Measurements from ENCODE around the gene B4GALT7.
"Not testable (repeated sequence)": the region's sequence is repeated elsewhere in the genome, so short reads cannot be mapped to it uniquely, and the experiment has no call there.

Gene B4GALT7

GRCh38 chr5:177610131-177610769 is 10.3 kb downstream of the B4GALT7 start:
- no peak for DNase-seq

DNA sequence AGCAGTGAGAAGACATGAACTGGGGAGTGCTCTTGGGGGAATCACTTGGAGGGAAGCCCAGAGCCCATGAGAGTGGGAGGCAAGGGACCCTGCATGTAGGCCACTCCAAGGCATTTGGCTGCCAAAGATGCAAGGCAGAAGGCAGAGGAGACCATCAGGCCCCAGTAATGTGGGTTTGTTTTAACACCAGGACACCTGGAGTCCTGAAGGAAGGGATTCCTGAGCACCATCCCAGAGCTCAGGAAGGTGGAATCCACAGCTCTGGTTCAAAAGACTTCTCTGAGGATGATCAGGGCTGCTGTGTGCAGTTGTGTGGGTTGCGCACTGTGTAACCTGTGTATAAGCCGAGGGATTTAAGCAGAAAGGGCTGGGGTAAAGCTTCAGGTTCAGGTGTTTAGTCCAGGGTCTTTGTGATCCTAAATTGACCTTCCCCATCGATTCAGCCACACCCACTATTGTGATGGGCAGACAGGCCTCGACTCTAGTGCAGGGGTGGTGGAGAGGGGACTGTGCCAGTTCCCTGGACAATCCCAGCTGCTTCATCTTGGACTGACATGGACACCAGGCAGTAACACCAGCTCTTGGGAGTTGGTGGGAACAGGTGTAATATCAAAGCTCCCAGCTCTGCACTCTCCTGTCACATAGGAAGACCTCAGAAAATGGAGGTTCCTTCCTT is 11.0 kb downstream of the B4GALT7 start:
- DNase-seq, result no peak

DNA sequence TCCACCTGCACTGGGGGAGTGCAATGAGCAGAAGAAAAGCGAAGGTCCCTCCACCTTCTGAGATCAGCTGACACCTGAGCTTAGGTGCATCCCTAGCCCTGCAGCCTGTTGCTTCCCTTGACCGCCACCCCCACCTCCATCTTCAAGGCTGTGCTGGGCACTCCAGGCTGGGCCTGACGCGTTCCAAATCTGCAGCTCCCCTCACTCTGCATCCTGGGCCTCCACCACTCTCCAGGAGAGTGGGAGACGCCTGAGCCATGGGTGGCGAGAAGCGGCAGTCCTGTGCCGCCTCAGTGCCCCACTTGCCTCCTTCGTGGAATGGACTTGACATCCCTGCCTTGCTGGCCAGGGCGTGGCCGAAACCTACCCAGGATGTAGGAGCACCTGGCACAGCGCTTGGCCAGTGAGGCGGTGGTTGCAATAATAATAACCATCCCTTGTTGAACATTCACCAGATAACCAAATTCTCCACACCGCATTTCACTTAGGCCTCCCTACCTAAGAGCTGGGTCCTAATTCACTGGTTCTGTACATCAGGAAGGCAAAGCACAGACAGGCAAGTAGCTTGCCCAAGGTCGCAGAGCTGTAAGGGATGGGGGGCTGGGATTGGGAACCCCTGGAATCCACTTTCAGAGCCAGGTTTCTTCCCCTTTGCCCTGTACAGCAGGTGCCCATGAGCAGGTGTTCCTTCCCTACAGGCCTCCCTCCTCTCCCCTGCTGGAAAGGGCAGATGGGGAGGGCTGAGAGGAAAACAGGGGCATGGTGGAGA is 11.7 kb downstream of the B4GALT7 start:
- no peak for DNase-seq

DNA sequence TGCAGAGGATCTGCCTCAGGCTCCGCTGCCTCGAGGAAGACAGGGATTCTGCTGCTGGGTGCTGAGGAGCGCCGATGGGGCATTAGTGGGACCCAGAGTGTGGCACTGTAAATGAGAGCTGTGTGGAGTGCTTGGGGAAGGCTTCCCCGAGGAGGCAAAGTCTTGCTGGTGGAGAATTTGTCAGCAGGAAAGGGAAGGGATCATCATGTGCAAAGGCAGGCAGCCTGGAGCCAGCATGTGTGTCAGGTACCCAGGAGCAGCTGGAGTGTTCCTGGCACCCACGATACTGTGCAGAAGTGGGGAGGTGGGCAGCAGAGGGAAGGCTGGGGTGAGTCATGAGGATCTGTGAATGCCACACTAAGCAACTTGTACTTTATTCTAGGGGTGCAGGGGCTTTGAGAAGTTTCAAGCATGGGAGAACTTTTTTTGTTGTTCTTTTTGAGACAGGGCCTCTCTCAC is 12.3 kb downstream of the B4GALT7 start:
- no peak for DNase-seq

GRCh38 chr5:177620560-177620959 is 20.6 kb downstream of the B4GALT7 start:
- DNase-seq, result no peak

DNA sequence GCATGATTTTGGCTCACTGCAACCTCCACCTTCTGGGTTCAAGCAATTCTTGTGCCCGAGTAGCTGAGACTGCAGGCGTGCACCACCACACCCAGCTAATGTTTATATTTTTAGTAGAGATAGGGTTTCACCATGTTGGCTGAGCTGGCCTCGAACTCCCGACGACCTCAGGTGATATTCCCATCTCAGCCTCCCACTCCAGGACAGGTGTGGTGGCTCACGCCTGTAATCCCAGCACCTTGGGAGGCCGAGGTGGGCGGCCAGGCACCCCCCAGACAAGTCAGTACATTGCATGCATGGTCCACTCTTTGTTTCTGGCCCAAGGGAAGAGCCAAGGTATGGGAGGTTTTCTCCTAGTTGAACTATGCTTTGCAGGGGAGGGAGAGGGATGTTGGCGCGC is 24.2 kb downstream of the B4GALT7 start:
- not testable (repeated sequence) for DNase-seq

DNA sequence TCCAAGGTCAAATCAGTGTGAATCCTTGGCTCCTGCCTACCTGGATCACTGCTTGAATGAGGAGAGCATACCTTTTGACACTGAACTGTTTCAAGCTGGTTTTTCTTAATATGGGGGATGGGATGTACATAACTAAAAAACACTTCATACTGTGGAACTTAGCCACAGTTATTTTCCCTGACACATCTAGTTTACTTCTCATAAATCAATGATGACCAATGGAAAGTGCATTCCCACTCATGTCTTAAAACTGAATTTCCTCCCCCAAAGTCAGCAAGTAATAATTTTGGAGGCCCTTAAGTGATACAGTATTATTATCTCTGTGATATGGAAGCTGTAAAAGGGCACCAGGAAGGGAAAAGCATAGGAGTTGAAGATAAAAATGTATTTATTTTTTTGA is 30.3 kb downstream of the B4GALT7 start:
- not testable (repeated sequence) for DNase-seq

DNA sequence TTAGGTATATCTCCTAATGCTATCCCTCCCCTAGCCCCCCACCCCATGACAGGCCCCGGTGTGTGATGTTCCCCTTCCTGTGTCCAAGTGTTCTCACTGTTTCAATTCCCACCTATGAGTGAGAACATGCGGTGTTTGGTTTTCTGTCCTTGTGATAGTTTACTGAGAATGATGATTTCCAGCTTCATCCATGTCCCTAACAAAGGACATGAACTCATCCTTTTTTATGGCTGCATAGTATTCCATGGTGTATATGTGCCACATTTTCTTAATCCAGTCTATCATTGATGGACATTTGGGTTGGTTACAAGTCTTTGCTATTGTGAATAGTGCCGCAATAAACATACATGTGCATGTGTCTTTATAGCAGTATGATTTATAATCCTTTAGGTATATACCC is 35.0 kb downstream of the B4GALT7 start:
- not testable (repeated sequence) for DNase-seq

- DNase-seq, result not testable (repeated sequence)
These were observed 45.5 kb downstream of the B4GALT7 start for GRCh38 chr5:177645462-177645861.

DNA sequence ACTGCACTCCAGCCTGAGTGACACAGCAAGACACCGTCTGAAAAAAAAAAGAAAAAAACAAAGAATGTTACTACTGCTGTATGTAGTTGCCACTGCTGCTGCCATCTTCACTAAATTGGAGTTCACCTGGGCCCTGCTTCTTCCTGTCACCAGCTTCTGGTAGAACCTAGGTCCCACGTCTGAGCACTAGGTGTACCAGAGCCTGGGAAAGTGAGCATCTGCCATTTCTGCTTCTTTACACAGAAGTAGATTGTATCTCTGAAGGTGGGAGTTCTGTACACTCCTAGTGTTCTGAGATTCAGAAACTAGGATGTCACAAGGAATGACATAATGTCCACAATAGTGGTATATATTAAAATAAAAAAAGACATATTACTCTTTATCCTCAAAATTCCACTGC is 51.3 kb downstream of the B4GALT7 start:
- DNase-seq, result not testable (repeated sequence)

DNA sequence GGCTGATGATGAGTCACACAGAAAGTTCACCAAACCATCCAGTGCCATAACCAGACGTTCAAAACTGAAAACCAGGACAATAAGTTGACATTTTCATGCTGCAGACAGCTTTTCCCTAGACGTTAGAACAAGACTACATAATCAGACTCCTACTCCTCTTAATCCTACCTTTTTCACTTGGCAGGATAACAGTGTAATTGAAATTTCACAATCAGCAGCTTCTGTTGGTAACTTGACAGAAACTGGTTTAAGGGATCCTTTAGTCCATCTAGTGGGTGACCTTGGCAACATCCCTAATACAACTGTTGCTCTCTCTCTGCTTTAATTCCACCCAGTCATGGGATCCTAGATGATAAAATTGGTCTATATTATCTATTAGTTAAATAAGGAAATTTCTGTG is 57.9 kb downstream of the B4GALT7 start:
- DNase-seq, result not testable (repeated sequence)

DNA sequence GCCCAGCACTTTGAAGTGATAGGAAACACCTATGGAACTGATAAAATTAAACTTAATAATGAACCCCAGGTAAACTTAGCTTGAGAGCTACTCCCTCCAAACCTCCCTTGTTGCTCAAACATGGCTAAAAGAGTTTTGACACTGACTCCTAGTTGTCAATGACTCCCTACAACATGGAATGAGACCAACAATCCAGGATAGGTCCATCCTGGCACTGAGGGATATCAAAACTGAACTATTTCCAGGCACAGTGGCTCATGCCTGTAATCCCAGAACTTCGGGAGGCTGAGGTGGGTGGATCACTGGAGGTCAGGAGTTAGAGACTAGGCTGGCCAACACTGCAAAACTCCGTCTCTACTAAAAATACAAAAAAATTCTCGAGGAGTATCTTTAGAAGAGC is 58.6 kb downstream of the B4GALT7 start:
- DNase-seq, result not testable (repeated sequence)
